Mammary epithelial cell (primary cell): ENCODE data around the gene CRHBP.
"Not testable (repeated sequence)": the region's sequence is repeated elsewhere in the genome, so short reads cannot be mapped to it uniquely, and the experiment has no call there.

ENCODE experiments used
- CTCF ChIP-seq, 2 donors: IDR thresholded peaks in 1 of 2; conservative IDR thresholded peaks in 1 of 2; 2 replicates each; pipeline ENCODE4 v1.5.1; 2011 to 2012; ENCODE audit warnings: inconsistent platforms in 2 of 2, low read length in 2 of 2, mild to moderate bottlenecking in 2 of 2, control low read depth in 1 of 2, low read depth in 1 of 2; ENCODE audit not compliant: insufficient read depth in 1 of 2; ENCODE audit errors: extremely low read depth in 1 of 2
- EZH2 ChIP-seq: IDR thresholded peaks from 2 replicates; pipeline ENCODE4 v1.6.1; 2012; ENCODE audit warnings: low read length, inconsistent platforms, borderline replicate concordance

GRCh38 chr5:76945238-76945637 lies 7.6 kb upstream of the CRHBP start:
- not testable (repeated sequence) for TF ChIP-seq CTCF (conservative IDR thresholded peaks at IDR 0.05 in 1 of 2, IDR thresholded peaks at IDR 0.05 in 1 of 2; ENCODE audit: extremely low read depth in 1 of 2, insufficient read depth in 1 of 2, low read depth in 1 of 2, low read length in 2 of 2); EZH2
